HG03457 (cell line): ENCODE results near the gene NGDN.

Source experiments
- ATAC-seq: cut with Tn5 transposase; IDR thresholded peaks from one replicate; pipeline ENCODE4 v1.9.1; 2021; ENCODE audit warnings: moderate number of reproducible peaks; ENCODE audit not compliant: unreplicated experiment

The NGDN gene

DNA sequence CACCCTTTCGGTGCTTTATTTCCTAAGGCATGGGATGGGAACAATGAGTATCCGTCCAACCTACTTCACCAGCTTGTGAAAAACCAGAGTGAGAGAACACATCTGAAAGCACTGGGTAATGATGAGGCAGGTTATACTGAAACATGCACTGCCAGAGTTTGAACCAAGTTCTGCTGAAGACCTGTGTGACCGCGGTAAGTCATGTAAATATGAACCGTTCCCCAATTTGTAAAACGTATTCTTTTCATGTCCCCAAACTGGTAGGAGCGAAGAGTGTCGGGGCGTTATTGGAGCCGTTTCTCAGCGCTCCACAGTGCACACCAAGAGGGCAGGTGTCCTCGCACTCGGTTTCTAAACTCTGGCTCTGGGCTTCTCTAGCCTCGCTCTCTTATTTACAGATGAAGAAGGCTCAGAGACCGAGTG, 788 bp upstream of the NGDN start:
- ATAC-seq, result no peak

- ATAC-seq, result peak; percentile 12
Measured at GRCh38 chr14:23469906-23470403, 452 bp downstream of the NGDN start.

- ATAC-seq, result no peak
Measured at GRCh38 chr14:23470947-23471346, 1.4 kb downstream of the NGDN start.

DNA sequence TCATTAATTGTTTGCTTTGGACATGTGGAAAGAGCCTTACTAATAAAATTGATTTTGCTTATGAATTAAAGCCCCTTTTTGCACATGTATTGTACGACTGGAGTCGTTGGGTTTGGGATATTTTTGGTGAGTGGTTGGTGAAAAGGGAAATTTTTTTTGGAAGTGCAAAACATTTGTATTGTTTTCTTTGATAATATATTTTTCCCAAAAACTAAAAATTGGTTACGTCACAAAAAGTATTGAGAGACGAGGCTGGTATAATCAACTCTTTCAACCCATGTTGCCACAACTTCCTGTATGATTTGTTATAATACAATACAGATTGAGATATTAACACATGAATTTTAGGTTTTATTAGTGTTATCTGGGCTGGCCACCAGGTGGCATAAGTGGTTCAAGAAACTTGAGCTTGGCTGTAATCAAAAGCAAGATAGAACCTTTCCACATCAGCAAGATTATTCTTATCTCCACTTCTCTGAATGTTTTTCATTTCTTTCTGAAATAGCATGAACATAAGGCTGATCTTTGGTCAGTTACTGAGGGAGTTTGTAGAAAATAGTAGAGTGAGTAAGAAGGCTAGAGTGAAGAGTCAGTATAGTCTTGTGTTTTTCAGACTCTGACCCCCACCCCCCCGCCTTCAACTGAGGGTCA, 8.7 kb downstream of the NGDN start:
- ATAC-seq, result no peak

- ATAC-seq, result no peak
Measured at GRCh38 chr14:23481362-23481970, 12.0 kb downstream of the NGDN start.

DNA sequence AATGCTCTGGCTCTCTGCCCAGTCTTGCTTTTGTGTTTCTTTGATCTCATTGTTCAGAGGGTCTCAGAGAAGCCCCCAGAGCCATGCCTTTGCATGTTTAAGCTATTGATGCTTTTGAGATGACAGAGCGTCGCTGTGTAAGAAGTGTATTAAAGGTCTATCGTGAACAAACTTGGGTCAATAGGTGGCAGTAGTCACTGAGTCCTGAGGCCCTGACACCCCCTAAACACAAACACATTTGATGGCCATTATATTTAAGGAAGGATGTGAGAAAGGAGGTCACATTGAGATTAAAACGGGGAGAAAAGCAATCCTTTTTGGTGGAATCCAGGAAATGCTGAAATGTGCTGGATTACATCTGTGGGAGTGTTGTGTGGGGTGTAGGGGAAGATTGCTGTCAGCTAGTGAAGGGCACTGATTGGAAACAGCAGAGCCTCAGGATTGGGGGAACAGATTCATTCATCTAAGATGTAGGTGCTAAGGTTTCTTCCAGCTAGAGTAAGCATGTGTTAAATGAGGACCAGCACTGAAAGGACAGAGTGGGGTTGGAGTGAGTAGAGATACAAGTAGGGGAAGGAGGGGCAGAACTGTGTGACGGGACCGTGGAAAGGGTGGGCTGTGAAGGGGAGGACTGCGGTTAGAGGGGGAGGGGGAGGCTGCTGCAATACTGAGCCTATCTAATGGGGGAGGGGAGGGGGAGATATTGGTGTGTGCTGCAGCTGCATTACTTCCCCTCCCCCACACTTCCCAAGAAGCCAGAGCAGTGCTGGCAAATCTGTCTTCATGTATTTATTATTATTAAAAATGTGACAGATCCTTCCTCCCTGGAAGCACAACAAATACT, 12.7 kb downstream of the NGDN start:
- no peak for ATAC-seq

DNA sequence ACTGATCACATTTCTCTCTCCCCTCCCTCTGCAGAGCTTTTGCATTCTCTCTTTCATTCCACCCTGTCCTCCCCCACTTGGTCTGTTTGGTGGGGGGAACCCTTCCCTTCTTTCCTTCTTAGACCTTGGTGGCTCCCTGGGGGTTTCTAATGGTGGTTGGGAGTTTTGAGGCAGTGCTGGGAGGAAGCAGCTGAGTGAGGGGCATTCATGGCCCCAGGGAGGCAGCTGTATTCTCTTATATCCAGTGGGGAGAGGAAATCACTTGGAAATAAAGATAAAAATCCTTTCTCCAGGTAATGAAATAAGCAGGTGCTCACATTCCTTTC, 13.3 kb downstream of the NGDN start:
- no peak for ATAC-seq

DNA sequence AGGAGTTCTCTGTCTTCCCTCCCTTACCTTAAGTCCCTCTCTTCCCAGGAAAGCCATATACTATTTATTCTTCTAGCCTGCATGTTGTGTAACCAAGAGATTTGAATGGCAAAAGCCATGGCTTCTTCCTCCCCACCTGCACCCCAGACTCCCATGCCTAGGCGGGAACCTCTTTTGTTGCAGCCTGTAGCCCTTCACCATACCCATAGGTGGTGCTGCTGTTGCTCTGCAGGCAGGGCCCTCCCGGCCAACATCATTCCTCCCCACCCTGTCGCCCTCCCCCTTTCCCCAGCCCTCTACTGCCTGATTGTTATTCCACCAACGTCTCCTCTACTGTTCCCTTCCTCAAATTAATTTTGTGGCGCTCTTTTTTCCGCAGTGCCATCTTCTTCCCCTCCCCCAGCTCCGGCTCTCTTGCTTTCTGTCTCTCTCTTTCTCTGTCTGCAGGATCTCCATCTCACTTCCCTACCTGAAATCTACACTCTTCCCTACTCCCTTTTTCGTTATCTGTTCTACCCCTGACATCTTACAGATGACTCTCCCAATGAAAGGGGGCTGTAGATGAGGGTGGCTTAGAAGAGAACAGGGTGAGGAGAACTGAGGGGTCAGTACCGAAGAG, 13.8 kb downstream of the NGDN start:
- ATAC-seq, result no peak

DNA sequence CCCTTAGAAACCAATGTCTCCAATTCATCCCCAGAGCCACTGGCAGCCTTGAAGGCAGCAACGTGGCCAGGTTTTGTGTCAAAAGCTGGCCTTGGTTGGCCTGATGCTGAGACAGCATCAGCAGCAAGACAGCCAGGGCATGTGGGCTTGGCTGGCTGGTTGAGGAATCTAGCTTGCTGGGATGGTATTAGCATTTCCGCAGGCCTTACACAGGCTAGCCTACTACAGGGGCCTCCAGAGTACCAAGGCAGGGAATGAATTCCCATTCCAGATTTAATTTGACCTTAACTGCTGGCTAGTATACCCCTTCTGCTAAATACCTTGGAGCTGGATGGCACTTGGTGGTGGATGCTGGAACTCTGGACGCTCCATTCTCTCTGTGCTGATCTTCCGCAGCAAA, 15.8 kb downstream of the NGDN start:
- no peak for ATAC-seq

GRCh38 chr14:23486036-23486435, 16.5 kb downstream of the NGDN start:
- ATAC-seq, result no peak

- no peak for ATAC-seq
Measured at GRCh38 chr14:23487216-23487615, 17.7 kb downstream of the NGDN start.

DNA sequence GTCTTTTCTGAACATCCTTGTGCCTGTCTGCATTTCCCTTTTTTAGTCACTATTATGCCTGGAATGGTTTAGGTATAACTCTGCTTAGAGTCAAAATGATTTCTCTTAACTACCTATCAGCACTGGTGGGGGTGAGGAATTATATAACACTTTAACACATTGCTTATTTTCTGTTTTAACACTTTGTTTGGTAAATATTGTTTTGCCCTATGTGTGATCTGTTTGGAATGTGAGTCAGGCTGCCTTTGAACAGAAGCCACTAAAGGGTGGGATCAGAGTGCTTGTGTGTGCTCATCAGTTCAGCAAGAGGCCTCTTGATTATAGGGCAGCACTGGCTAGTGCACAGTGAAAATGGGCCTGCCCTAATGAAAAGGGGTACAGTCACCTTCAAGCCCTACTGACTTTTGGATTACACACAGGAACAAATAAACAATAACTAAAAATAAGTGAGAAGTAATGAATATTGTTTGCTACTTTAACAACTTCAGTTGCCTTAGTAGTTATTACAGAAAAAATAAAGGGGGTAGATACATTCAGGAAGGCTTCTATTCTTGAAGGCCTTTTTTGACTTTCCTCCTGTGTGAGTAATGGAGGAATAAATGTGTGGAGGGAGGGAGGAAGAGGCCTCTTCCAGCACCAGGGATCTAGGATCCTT, 23.2 kb downstream of the NGDN start:
- no peak for ATAC-seq

- no peak for ATAC-seq
Measured at GRCh38 chr14:23494223-23494622, 24.7 kb downstream of the NGDN start.

GRCh38 chr14:23512156-23512555, 42.7 kb downstream of the NGDN start:
- no peak for ATAC-seq

GRCh38 chr14:23513005-23513817, 43.7 kb downstream of the NGDN start:
- ATAC-seq, result no peak

- no peak for ATAC-seq
Measured at GRCh38 chr14:23513818-23514643, 44.5 kb downstream of the NGDN start.

- ATAC-seq, result no peak
Measured at GRCh38 chr14:23514644-23514957, 45.1 kb downstream of the NGDN start.

- no peak for ATAC-seq
Measured at GRCh38 chr14:23517650-23518326, 48.3 kb downstream of the NGDN start.

DNA sequence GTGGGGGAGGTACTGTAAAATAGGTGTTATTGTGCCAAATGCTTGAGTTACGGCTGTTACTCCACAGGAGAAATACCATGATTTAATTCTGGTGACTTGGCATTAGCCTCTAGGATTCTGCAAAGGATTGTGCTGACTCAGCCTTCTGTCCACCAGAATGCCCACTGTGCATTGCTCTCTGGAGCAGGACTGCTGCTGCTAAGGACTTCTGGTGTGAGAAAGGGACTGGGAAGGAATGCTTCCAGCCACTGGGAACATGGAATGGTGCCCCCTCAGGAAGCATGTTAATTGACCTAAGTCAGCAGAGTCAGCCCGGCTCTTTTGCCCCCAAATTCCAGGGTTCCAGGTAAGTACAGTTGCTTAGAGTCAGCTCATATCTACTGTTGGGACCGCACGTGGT, 49.2 kb downstream of the NGDN start:
- ATAC-seq, result no peak
